ENCODE results near the gene PPARD.

Gene PPARD

DNA sequence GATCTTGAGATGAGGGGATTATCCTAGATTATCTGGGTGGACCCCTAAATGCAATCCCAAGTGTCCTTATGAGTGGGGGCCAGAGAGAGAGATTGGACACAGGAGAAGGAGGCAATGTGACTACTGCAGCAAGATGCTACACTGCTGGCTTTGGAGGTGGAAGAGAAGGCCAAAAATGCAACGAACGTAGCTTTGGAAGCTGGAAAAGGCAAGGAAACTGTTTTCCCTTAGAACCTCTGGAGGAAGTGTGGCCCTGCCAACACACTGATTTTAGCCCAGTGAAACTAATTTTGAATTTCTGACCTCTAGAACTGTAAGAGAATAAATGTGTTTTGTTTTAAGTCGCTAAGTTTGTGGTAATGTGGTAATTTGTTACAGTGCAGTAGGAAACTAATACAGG, 15.7 kb downstream of the PPARD start:
- no peak for DNase-seq

DNA sequence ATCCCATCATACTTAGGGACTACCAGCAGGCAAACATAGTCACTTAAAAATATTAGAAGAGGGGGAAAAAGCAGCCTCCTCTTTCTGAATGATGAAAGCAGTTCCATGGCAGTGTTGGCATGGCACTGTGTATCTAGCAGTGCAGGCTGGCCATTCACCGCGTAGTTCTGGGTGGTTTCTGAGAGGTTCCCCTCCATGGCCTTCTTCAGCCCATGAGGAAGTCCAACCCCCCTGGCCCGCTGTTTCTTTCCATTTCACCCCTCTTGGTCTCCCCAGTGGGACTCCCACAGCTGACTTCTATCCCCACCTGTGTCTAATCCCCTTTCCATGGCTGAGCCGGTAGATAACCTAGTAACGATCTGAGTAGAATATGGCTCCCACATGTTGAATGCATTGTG, 17.0 kb downstream of the PPARD start:
- DNase-seq = no peak

DNA sequence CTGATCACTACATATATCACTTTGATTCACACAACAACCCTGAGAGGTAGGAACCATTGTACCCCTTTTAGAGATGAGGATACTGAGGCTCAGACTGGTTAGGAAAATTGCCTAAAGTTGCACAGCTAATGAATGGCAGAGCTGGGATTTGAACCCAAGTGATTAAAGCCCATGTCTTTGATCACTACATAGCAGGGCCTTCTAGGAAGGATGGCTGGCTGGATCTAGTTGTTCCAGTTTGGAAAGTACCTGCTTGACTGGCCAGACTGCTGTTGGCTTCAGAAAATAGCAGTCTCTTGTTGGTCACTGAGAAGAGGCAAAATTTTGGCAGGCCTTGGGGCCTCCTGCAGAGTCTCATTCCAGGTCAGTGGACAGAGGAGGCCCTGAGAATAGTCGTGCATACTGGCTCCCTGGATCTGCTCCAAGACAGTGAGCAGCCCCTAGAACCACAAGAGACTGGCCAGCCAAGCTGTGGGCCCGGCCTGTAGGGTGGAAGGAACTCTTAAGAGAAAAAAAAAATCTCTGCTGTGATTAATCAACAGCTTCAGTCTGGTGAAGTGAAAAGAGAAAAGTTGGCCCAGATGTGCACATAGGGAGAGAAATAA, 17.5 kb downstream of the PPARD start:
- DNase-seq = peak; percentile 18

DNA sequence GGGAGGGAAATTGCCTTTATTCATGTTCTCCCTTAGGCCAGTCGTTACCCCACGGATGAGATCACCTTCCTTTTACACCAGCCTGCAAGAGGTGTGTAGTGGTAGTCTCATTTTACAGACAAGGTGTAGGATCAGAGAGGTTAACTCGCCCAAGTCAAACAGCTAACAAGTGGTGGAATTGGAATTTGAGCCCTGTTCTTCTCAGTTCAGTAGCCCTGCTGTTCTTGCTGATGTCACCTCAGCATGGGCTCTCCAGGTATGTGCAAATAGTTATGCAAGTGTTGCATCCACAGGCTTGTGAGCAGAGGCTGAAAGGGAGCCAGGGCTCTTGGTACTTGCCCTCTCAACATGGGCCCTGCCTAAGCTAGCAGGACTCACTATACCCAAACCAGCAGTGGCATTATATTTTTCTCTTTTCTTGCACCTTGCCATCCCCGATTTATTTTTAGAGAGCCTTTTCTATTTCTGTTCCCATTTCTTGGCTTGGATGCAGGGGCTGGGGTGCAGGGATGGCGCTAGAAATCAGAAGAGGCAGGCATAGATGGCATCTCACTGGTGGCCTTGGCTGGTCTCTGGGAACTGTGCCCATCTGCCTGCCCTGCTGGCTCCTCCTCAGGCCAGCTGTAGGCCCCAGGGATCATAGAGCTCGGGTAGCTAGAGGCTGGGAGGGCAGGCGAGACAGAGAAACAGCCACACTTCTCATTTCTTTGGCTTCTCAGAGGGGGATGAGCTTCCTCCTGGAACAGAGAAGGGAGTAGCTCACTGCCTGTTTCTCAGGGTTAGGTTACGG, 18.2 kb downstream of the PPARD start:
- peak; percentile 27 for DNase-seq

DNA sequence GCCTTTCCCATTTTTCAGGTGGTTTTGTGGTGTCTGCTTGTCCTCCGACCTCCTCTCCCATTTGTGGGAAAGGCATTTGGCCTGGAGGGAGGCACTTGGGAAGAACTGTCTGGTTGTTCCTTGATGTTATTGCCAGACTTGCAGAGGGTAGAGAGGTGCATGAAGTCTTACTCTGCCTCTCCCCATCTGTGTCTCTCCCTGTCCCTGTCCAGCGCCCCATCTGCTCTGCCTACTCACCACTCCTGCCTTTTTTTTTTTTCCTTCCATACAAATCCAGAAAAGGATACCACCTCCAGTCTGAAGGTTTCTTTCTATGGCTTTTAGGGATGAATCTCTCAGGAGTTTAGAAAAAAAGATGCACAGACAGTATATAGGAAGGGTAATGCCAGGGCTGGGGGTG, 19.8 kb downstream of the PPARD start:
- no peak for DNase-seq

DNA sequence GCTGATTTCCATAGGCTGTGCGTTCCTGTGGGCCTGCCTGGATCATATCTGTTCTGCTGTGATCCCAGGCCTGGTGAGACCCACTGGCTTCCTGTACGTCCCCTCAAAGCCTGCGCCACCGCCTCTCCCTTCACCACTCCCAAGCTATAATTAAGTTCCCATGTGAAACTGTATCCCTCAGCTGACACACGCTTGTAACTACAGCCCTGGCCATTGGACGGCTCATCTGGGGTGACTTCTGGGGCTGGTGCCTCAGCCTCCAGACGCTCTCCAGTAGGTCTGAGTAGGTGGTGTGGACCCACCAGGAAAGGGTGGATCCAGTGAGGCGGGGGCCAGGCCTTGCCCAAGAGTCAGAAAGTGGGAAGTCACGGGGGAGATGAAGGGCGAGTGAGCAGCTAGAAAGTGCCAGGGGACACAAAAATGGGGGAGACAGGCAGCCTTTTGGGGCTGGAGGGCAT, 21.0 kb downstream of the PPARD start:
- DNase-seq = no peak

DNA sequence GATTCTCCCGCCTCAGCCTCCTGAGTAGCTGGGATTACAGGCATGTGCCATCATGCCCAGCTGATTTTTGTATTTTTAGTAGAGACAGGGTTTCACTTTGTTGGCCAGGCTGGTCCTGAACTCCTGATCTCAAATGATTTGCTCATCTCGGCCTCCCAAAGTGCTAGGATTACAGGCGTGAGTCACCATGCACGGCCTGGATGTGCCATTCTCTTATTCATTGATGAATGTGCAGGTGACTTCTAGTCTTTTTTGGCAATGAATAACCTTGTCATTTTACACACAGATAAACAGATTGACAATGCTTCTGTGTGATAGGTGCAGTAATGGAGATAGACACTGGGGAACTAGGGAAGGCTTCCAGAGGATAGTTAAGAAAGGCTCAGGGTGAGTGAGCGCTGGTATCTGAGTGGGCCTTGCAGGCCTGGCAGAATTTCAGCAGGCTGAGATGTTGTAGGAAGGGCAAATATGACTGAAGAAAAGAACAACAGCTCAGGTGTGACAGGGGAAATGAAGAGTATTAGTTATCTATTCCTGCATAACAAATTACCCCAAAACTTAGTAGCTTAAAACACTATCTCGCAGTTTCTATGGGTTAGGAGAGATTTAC, 23.3 kb downstream of the PPARD start:
- DNase-seq = no peak

DNA sequence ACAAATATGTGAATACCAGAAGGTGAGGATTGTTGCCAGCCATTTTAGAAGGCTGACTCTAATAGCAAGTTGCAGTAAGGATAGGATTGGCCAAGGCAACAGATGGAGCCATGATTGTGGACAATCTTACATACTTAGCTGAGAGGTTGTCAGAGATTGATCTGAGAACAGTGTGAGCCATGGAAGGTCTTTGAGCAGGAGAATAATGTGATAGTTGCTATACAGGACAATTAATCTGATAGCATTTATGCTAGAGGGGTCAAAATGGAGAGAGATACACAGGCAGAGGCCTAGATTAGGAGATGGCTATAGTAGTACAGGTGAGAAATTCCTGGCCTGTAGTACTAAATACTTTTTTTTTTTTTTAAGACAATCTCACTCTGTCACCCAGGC, 23.8 kb downstream of the PPARD start:
- no peak for DNase-seq

DNA sequence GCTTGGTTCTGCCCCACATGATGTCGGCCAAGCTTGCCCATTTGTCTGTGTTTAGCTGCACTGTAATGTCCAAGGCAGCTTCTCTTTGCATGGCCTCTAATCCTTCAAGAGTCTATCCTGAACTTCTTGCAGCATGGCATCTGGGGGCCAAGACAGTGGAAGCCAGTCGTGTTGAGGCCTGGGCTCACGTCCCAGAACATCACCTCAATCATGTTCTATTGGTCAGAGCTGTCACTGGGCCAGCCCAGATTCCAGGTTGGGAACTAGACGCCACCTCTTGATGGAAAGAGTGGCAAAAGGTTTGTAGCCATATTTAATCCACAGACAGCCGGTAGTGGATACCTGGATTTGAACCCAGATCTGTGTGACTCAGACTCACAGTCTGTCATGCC, 25.3 kb downstream of the PPARD start:
- no peak for DNase-seq

DNA sequence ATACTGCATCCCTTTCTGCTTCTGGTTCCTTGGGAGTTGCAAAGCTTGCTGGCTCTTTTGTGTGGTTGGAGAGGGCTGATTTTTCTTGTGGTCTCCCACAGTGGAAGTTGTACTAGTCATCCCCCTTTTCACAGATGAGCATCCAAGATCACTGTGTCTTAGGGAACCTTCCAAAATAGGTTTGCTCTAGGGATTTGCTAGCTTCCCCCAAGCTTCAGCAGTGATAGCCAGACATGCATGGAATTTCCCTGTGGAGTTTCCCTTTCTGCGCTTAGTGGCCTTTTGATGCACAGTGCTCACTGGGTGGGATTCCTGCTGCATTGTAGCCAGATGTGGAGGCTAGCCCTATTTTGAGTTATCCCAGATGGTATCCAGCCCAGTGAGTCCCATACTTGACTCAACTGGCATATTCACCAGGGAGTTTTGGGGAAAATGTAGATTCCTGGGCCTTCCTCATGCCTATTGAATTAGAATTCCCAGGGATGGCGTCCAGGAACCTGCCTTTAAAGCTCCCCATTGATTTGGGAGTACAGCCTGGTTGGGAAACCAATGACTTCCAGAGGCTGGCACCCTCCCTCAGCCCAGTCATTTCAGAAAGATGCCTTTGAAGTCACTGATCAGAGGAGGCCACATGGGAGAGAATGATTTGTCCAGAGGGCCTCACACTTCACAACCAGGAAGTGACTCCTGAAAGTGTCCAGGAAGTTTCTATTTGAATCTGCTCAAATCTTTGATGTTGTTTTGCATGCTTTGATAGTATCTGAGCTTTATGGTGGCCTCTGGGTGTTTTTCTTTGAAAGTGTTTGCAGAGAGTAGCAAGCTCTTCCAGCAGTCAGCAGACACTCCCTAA, 25.9 kb downstream of the PPARD start:
- DNase-seq = no peak

DNA sequence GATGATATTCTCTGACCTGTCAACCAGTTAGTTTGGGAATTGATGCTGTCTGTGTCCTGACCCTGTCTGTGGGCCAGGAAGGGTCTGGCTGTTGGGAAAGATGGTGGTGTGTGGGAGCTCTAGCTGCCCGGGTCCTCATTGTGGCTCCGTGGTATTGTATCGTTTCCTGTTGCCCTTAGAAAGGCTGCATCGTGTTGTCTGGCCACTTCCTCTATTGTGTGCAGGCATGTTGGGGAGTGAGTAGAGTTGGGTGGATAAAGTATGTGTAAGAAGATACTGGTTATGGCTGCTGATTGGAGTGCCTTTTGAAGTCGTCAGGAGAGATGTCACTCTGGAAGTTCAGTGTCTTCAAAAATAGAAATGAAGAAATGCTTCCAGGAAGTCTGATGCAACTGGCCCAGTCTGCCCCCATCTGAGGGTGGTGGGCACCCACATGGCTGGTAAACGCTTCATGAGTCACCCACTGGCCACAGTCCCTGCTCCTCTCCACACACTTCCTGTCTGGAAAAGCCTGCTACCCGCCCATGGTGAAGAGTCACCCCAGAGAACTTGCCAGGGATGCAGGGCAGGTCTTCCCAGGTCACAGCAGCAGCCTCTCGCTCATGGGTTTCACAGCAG, 27.9 kb downstream of the PPARD start:
- no peak for DNase-seq

DNA sequence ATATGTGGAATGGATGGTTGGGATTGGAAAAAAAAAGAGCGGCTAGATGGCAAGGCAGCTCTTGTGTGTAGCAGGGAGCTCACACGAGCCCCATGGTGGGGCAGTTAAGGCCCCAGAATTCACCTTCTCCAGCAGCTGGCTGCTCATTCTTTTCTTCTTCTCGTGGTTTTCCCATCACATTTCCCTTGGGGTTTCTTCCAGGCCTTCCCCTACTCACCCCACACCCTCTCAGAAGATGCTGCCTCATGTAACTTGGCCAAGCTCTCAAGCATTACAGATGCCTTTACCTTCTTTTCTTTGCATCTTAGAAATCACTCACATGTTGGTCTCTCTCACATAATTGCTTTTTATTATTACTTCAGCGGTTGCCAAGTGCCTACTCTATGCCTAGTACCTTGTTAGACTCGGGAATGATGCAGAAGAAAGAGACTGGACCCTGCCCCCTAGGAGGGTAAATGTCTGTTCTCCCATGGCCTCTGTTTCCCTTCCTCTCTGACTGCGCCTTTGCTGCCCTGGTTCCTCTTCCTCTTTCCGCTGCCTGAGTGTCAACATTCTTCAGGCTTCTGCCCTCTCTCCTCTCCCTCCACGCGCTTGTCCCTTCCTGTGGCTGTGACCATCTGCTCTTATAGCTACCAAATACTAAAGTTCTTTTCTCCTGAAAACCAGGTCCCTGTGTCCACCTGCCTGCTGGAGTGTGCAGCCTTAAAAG, 28.6 kb downstream of the PPARD start:
- peak; percentile 77 for DNase-seq

DNA sequence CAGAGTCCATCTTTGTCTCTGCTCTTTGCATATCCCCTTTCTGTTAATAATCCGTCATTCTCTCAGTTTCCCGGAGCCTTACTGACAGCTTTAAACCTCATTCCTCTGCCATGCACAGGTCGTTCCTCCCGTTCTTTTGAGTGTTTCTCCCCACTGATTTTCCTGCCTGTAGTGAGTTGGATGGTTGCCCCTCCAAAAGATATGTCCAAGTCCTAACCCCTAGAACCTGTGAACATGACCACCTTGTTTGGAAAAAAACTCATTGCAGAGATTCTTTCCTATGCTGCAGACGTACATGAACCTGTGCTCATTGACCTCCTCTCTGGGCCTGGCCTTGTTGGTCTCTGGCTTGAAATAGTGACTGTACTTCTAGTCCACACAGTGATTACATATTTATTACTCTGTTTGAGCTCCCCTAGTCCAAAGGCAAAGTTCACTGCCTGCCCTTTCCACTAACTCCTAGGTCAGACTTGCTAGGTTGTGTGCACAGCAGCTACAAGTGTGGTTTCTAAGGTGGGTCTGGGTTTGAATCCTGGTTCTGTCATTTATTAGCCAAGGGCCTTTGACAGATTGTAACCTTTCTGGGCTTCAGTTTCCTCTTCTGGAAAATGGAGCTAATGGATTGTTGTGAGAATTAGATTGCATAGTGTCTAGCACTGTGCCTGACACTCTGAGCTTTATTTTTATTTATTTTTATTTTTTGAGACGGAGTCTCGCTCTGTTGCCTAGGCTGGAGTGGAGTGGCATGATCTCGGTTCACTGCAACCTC, 29.3 kb downstream of the PPARD start:
- DNase-seq = no peak

DNA sequence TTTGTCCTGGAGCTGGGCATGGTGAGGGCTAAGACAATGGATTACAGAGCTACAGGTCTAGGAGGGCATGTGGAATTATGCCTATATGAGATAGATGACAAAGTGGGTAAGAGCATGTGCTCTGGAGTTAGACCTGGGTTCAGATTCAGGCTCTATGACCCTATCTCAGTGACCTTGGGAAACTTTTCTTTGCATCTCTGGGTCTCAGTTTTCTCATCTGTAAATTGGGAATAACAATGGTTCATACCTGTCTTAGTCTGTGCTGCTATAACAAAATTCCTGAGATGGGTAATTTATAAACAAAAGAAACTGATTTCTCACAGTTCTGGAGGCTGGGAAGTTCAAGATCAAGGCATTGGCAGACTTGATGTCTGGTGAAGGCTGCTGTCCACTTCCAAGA, 30.3 kb downstream of the PPARD start:
- no peak for DNase-seq

DNA sequence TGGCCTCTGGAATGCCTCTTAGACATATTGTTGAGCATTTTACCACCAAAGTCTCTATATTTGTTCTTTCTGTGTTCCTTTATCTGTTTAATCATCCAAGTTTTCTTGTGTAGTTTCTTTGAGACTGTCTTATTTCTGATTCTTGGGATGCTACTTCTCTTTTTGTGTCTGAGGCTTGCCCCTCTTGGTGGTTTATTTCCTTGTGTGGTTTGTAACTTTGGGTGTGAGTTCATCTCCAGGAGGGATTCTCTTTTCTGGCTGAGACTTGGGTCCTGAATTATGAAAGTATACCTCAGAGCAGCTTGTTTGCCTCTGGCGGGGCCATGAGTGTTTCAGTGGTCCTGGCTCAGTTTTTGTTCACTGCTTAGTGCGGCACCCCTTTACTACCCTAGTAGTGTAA, 33.9 kb downstream of the PPARD start:
- DNase-seq = no peak

DNA sequence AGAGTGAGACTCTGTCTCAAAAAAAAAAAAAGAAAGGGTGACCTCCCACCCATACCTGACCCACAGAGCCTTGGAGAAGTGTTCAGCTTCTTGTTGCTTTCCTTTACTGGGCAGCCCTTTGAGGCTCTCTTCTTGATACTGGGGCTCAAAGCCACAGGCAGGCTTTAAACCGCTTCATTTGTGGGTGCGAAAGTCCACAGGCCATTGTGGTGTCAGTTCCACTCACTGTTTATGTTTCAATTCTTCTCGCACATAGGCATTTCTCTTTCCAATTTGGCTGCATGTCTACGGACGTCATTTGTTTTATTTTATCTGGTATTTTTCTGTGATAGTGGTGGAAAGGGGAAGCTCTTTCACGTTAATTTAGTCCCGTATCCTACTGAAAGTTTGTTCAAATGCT, 34.6 kb downstream of the PPARD start:
- DNase-seq = no peak

DNA sequence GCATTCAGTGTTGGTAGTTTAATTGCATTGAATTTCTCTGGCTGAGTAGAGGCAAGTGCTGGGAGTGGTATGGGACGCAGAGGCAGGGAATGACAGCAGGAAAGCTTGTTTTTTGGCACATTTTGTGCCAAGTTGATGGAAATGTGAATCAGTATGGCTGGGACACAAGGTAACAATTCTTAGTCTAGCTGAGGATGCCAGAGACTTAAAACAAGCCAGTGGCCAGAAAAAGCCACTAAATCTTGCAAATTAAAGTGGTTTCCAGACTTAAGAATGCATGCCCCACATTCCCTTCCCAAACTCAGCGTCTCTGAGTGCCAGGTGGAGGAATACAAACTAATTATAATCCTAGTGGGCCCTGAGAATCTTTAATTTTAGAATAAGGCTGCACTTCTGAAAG, 35.9 kb downstream of the PPARD start:
- DNase-seq = no peak

DNA sequence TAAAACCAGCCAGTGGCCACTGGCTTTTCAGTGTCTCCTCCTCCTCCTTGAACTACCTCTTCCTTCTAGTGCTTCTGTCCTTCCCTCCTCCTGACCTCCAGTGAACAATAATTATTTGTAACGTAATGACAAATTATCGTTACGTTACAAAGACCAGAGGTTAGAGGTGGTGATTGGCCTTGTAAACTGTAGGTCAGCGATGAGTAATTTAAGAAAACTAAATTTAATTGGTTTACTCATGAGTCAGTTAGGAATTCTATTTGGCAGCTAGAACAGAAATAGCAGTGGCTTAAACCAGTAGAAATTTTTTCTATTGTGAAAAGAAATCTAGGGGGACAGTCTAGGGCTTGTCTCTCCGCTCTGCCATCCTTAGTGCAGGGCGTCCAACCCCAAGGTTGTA, 38.8 kb downstream of the PPARD start:
- no peak for DNase-seq

DNA sequence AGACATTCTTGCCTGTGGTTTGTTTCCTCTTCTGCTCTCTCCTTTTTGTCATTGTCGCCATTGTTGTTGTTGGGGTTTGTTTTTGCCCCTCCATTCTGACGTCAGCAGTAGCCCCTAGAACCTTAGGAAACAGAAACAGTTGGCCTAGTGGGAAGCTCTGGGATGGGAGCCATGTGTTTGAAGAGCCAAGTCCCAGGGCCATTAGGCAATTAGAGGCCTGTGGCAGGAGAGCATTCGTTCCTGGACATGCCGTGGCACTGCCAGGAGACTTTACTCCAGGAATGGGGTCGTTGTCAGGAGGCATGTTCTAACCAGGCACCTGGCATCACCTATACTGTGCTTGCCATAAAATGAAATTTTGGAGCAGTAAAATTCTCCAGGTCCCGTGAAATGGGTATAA, 39.7 kb downstream of the PPARD start:
- no peak for DNase-seq

DNA sequence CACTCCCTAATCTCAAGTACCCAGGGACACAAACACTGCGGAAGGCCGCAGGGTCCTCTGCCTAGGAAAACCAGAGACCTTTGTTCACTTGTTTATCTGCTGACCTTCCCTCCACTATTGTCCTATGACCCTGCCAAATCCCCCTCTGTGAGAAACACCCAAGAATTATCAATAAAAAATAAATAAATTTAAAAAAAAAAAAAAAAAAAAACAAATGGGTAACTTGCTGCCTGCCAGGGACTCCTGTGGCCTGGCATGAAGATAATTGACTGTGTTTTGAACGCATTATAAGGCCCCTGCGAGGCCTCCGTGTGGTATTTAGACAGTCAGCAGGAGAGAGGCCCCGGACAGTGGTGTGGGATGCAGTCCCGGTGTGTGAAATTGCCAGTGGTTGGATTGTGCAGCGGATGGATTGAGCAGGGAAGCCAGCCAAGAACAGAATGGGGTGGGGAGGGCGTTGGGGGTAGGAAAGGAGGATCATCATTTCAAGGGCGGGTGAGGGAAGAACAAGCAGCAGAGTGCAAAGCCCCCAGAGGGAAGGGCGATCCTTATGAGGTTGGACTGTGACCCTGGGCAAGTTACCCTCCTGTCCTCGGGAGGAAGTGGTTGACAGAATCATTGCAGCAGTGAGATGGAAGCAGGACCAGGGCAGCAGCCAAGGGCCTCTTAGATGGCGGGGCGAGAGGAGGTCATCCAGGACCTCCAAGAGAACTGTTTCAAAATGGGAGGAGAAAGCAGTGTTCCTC, 43.3 kb downstream of the PPARD start:
- DNase-seq = peak; percentile 18

DNA sequence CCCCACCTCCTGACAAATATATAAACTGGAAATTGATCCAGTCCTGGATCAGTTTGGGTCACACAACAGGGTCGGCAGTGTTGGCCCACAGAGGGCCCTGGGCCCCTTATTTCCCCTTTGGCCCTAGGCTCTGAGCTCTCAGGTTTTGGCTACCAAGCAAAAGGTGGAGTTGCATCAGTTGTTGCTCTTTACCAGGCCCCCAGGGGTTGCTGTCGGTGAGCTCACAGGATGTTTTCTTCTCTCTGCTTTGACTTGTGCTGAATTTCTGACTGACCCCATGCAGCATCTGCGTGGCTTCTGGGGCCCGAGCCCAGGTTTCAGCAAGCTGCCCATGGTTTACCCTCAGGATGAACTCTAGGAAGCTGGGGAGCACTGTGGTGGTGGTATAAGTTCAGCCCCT, 44.6 kb downstream of the PPARD start:
- DNase-seq = no peak

Measured in DMS79 (cell line).